HG03097 (cell line): ENCODE measurements around the gene FOXE3.
A peak's percentile ranks its signal among the peaks of the same experiment; 100 is the strongest.

Experiments used
- ATAC-seq: cut with Tn5 transposase; IDR thresholded peaks from one replicate; pipeline ENCODE4 v1.9.1; 2021; ENCODE audit not compliant: unreplicated experiment, low FRiP score

Gene FOXE3

GRCh38 chr1:47403321-47403910 lies 12.7 kb upstream of the FOXE3 start:
- ATAC-seq = no peak

DNA sequence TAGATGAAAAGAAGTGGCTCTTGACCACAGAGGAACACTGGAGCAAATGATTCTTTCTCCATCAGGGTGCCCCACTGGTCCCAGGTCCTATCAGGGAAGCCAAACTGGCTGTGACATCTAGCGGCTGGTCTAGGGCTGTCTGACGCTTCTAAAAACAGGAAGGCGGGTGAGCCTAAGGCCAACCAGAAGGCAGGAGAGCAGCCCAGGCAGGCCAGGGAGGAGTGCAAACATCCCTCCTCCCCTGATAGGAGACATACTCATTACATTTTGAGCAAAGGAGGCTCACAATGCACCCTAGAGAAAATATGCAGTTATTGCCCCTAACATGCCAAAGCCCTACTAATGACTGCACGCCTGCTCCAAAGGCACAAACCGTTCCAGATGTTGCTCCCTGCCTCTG lies 10.4 kb upstream of the FOXE3 start:
- no peak for ATAC-seq

GRCh38 chr1:47406966-47407365 lies 9.1 kb upstream of the FOXE3 start:
- no peak for ATAC-seq

DNA sequence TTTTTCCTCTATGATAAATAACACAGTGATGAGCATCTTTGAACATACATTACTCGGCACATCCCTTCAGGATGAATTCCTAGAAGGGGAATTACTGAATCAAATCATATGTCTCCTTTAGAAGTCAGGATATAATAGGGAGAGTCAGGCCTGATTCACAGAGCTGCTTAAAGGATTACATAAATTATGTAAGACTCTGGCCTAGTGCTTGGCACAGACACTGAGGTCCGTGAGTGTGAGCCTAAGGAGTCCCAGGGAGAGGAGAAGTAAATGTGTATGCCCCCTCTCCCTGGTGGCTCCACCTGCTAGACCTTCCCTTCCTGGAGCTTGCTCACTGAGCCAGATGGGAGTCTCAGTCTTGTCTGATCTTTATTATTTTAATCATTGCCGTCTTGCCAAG lies 8.6 kb upstream of the FOXE3 start:
- ATAC-seq = no peak

- ATAC-seq = no peak
Observed at GRCh38 chr1:47409311-47410067, 6.6 kb upstream of the FOXE3 start.

GRCh38 chr1:47410068-47410455 lies 6.0 kb upstream of the FOXE3 start:
- no peak for ATAC-seq

GRCh38 chr1:47411436-47411835 lies 4.6 kb upstream of the FOXE3 start:
- ATAC-seq = no peak

GRCh38 chr1:47412437-47412836 lies 3.6 kb upstream of the FOXE3 start:
- no peak for ATAC-seq

- ATAC-seq = no peak
Observed at GRCh38 chr1:47416319-47417169, 459 bp downstream of the FOXE3 start.

DNA sequence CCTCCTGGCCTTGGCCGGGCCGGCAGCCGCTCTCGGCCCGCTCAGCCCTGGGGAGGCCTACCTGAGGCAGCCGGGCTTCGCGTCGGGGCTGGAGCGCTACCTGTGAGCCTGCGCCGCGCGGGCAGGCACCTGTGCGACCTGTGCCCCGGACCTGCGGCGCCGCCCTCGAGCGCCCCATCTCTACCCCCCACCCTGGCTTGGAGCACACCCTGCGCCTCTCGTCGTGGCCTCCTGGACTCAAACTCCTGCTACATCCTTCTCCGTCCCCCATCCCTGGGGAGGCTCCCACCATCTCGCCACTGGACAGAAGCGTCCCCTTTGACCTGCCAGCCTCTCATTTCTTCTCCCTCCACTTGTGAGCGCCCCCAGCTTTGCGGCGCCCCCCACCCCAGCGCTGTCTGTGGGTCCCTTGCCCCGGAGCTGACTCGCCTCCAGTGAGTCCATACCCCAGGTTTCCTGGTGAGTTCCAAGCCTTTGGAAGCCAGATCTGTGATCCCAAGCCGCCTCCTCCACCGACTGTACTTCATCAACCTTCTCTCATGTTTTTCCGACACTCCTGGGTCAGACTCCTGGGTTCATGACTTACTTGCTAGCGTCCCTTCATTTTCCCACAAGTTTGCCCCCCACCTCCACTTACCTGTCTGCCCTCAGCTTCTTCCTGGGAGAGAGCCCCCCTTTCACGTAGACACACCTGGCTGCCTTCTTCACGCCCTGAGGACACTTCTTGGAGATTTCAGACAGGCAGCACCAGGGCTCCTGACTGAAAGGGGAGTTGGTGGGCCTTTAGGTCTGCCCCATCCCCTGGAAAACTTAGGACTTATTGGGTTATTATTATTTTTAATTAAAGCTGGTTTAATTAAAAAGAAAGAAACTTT lies 1.3 kb downstream of the FOXE3 start:
- ATAC-seq = no peak

DNA sequence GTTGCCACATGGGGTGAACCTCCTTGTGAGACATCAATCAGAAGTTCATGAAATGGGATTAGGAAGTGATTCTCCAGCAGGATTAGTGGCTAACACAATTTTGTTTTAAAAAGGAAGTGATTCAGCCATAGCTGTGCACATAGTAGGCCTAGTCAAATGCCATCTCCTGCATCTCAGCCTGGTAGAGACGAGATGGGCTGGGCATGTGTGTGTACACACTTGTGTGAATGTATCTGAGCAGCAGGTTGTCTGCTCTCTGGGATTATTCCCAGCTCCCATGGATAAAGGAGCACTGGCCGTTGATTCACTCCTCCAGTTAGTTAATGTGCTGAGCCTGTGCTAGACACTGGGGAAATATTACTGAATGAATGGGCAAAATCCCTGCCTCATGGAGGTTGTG lies 2.0 kb downstream of the FOXE3 start:
- ATAC-seq = no peak

DNA sequence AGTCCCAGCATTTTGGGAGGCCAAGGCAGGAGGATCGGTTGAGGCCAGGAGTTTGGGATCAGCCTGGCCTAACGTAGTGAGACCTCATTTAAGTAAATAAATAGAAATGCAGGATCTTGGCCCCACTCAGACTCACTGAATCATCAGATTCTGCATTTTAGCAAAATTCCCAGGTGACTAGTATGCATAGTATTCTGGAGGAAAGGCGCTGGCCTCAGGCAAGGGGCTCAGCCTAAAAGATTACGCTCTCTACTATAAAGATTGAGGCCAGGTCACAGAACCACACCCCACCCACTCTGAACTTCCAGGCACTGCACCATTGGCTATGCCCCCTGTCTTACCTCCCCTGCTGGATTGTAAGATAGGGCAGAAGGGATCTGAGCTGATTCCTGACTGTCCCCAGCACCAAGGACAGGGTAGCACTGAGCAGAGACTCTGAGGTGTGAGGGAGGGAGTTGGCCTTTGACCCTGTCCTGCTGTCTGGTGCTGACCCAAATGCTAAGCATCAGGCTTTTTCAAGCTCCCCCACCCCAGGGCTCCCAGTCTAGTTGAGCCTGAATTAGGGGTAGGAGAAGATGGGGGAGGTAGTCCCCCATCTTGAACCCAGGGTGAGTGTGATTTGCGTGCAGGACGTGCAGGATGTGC lies 2.7 kb downstream of the FOXE3 start:
- no peak for ATAC-seq

DNA sequence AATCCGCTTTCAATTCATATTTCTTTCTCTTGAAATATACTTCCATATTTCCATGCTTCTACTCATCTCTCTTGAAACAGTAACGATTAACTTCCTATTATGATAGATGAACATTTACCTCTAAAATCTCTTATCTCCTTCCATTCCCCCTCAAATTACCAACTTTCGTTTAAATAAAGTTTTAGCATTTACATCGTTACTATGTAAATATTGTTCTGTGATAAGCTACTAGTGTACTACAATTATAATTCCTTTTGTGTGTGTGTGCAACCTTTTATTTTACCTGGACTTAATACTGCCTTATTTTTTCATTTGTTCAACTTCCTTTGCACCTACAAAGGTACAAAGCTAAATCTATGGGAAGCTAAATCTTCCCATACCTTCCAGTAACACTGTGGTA lies 4.5 kb downstream of the FOXE3 start:
- no peak for ATAC-seq

GRCh38 chr1:47423872-47424271 lies 7.8 kb downstream of the FOXE3 start:
- no peak for ATAC-seq

DNA sequence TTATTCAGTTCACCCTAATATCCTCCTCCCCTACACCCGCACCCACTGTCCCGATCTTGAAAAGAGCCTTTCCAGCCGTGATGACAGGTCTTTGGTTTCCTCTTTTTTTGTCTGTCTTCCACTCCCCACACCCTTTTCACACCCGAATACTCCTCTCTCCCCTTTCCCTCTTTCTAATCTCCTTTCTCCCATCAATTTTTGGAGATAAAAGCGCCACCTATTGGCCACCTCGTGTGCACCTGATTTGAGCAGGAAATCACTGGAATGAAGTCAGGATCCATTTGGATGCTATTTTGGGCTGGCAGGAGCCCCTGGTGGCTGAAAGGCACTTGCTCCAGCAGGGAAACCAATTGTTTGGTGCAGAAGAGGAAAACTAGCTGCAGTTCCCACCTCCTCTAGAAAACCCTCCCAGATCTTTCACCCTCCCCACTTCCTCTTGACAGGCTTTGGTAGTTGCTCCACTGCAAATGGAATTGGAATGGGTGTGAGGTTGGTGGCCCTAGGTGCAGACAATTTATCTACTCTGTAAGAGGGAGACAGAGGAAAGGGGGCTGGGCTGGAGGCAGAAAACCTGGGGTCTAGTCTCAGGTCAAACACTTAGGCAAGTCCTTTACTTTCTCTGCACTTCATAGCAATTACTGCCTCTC lies 8.4 kb downstream of the FOXE3 start:
- no peak for ATAC-seq

GRCh38 chr1:47431534-47431933 lies 15.4 kb downstream of the FOXE3 start:
- ATAC-seq = no peak

DNA sequence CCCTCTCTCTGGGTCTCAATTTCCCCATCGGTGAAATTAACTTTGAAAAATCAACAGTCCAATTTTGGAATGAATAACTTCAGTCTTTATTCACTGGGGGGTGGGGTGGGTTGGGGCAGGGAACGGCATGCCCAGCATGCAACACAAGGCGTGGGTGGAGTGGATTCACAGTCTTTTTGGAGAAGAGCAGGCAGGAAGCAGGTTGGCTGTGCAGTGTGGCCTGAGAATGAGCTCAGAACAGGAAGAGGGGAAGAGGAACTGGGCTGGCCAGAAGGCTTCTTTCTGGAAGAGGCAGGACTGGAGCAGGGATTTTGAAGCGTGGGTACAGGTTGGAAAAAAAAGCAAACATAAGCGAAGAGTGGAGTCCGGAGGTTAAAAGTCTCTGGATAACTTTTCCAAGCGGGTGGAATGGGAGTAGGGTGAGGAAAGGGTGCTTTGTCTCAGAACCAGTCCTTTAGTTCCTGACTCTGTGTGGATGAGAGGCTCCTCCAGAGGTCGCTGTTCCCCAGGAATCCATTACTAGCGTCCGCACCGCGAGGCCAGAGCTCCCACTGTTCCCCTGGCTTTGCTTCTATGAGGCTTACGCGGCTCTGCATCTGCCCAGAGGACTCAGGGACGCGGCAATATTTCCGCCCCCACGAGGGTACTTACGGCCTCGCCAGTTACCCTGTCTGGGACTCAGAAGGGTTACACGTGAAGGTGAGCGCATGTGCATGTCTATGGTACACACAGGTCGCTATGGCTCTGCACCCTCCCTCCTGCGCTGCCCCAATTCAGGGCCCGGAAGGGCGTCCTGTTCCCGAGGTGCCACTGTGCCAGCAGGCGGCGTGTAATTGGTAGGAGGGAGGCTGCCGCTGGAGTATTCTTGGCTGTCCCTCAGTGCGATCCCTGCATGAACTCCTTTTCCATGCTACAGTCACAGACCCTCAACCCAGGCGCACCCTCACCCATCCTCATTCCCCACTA lies 16.3 kb downstream of the FOXE3 start:
- peak; percentile 40 for ATAC-seq

DNA sequence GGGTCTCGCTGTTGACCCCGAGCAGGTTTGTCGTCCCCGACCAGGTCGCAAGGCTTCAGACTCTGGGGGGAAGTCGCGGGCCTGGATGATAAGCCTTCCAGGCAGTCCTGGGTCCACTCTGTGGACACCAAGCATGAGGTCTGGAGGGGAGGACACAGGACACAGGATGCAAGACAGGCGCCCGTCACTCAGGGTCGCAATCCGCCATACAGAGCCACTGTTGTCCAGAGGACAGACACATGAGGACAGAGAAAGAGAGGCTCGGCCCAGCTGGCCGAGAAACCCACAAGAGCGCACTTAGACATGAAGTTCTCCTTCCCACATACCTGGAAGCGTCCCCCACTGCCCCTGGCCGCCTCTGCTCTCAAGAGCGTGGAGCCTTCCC lies 16.9 kb downstream of the FOXE3 start:
- no peak for ATAC-seq
